Mesendoderm (in vitro differentiated cells): ENCODE measurements around the gene MKNK1.

Experiments used
- DNase-seq: peaks from one replicate; pipeline ENCODE4 v3.0.0; 2013
- H2AK5ac ChIP-seq: 2 replicates; pipeline ENCODE4 v1.6.1; 2013; ENCODE audit warnings: low read length, inconsistent platforms
- H2BK120ac ChIP-seq: 2 replicates; pipeline ENCODE4 v1.6.1; 2013; ENCODE audit warnings: low read depth, mild to moderate bottlenecking, low read length, moderate library complexity, mixed read lengths
- H2BK15ac ChIP-seq: replicated peaks from 2 replicates; pipeline ENCODE4 v1.6.1; 2013; ENCODE audit warnings: low read depth, mild to moderate bottlenecking, moderate library complexity
- H2BK5ac ChIP-seq: 2 replicates; pipeline ENCODE4 v1.6.1; 2013; ENCODE audit warnings: low read length, inconsistent platforms
- H3K18ac ChIP-seq: 2 replicates; pipeline ENCODE4 v1.6.1; 2013; ENCODE audit warnings: mild to moderate bottlenecking, low read length, mixed read lengths
- H3K23ac ChIP-seq: one replicate; pipeline ENCODE4 v1.6.1; 2013; ENCODE audit warnings: low read length
- H3K27ac ChIP-seq: 2 replicates; pipeline ENCODE4 v1.5.1; 2013; ENCODE audit warnings: low read depth, mild to moderate bottlenecking, inconsistent platforms, low read length, moderate library complexity
- H3K27me3 ChIP-seq: 2 replicates; pipeline ENCODE4 v1.6.1; 2013; ENCODE audit warnings: low read length, control low read depth, mild to moderate bottlenecking, inconsistent platforms; ENCODE audit not compliant: insufficient read depth, poor library complexity
- H3K36me3 ChIP-seq: 2 replicates; pipeline ENCODE4 v1.6.1; 2013; ENCODE audit warnings: low read length, inconsistent platforms; ENCODE audit not compliant: control insufficient read depth, insufficient read depth
- H3K4ac ChIP-seq: one replicate; pipeline ENCODE4 v1.6.1; 2013; ENCODE audit warnings: low read depth, mild to moderate bottlenecking, low read length, moderate library complexity
- H3K4me1 ChIP-seq: 2 replicates; pipeline ENCODE4 v1.6.1; 2013; ENCODE audit warnings: low read depth, low read length, inconsistent platforms; ENCODE audit not compliant: control insufficient read depth
- H3K4me2 ChIP-seq: 2 replicates; pipeline ENCODE4 v1.6.1; 2013; ENCODE audit warnings: low read length
- H3K4me3 ChIP-seq: 2 replicates; pipeline ENCODE4 v1.5.1; 2013; ENCODE audit warnings: mild to moderate bottlenecking, low read length
- H3K56ac ChIP-seq: one replicate; pipeline ENCODE4 v1.6.1; 2013; ENCODE audit warnings: low read length
- H3K79me1 ChIP-seq: 2 replicates; pipeline ENCODE4 v1.6.1; 2013; ENCODE audit warnings: low read length, inconsistent platforms
- H3K79me2 ChIP-seq: 2 replicates; pipeline ENCODE4 v1.6.1; 2013; ENCODE audit warnings: mild to moderate bottlenecking, low read length; ENCODE audit not compliant: control insufficient read depth, insufficient read depth
- H3K9ac ChIP-seq: 2 replicates; pipeline ENCODE4 v1.6.1; 2013; ENCODE audit warnings: low read length, inconsistent platforms
- H4K5ac ChIP-seq: one replicate; pipeline ENCODE4 v1.6.1; 2013; ENCODE audit warnings: low read length
- H4K8ac ChIP-seq: one replicate; pipeline ENCODE4 v1.6.1; 2013; ENCODE audit warnings: low read depth, mild to moderate bottlenecking, control low read depth, low read length, moderate library complexity
- WGBS: extraction: QIAGEN DNeasy Blood & Tissue Kit; methylation state at CpG from one replicate; pipeline ENCODE4 v1.1.7; 2013; ENCODE audit warnings: low lambda C conversion rate, missing lambda C conversion rate; ENCODE audit not compliant: insufficient coverage; ENCODE audit errors: extremely low coverage; 5-methylcytosine and 5-hydroxymethylcytosine counted together

MKNK1 gene

DNA sequence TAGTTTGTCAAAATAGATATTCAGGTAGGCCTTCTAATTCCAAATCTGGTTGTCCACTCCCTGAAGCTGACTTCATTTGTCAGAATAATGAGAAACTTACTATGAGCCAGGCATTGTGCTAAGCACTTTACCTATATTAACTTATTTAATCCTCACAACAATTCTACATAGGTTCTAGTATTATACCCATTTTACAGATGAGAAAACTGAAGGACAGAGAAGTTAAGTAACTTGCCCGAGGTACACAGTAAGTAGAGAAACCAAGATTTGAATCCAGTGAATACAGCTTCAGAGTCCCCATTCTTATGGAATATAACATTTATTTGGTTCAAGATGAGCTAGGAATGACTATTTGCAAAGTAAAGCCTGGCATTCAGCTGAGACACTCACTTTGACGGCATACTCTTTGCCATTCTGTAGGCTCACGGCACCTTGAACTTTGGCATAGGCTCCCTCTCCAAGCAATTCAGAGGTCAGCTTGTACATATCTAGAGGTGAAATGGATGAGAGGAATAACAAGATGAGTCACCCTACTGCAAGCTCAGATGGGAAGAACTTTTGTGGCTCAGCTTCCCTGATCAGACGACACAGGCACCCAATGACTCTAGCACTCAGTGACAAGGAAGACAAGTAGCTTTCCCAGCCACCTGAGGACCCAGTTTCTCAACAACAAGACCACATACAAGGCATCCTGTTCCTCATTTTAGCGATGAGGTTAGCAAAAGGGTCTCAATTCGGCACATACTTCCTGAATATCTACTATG lies 23.7 kb downstream of the MKNK1 start:
- no peak overlapping the region for H2BK5ac ChIP-seq
- no peak overlapping the region for H2BK120ac ChIP-seq
- no peaks in the 10 kb centered on the region for H3K79me2 ChIP-seq
- WGBS, result no CpG with 5 or more reads among the region's 6 CpGs
- no peak overlapping the region for H3K56ac ChIP-seq
- H3K27ac ChIP-seq, result no peak overlapping the region
- no peak overlapping the region for H2AK5ac ChIP-seq
- no peak overlapping the region for H3K4me3 ChIP-seq
- H3K36me3 ChIP-seq, result no peaks in the 10 kb centered on the region
- no peak overlapping the region for H4K5ac ChIP-seq
- H3K23ac ChIP-seq, result no peak overlapping the region
- H3K4me1 ChIP-seq, result no peaks in the 10 kb centered on the region
- H3K4ac ChIP-seq, result no peak overlapping the region
- no peak overlapping the region for H3K18ac ChIP-seq
- no peak overlapping the region for H3K9ac ChIP-seq
- no peak for DNase-seq
- H4K8ac ChIP-seq, result no peak overlapping the region
- H3K27me3 ChIP-seq, result no peaks in the 10 kb centered on the region
- H2BK15ac ChIP-seq, result no peak overlapping the region
- no peak overlapping the region for H3K4me2 ChIP-seq
- no peaks in the 10 kb centered on the region for H3K79me1 ChIP-seq

DNA sequence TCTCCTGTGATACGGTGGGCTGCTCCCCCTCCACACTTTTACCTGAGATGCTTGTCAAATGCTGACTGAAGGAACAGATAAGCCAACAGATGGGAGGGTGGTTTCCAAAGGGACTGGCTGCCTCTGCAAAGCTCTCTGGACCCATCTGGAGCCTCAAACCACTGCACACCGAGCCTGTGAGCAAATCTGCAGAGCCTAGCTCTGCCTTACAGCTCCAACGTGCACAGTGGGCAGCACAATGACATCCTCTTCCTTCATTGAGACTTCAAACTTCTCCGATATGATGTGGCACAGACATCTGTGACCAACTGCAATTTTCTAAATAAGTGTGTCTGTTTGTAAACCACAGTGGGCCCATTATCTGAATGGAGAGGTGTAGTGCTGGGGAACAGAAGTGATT lies 26.4 kb downstream of the MKNK1 start:
- no peak for DNase-seq
- Histone ChIP-seq H3K36me3 (no peaks in the 10 kb centered on the region), H2AK5ac (no peak overlapping the region), H3K4ac (no peak overlapping the region), H4K5ac (no peak overlapping the region), H3K79me1 (no peaks in the 10 kb centered on the region), H4K8ac (no peak overlapping the region), H2BK5ac (no peak overlapping the region), H3K79me2 (no peaks in the 10 kb centered on the region), H3K4me2 (no peak overlapping the region), H2BK15ac (no peak overlapping the region), H2BK120ac (no peak overlapping the region), H3K23ac (no peak overlapping the region), H3K27ac (no peak overlapping the region), H3K56ac (no peak overlapping the region), H3K27me3 (no peaks in the 10 kb centered on the region), H3K4me3 (no peak overlapping the region), H3K4me1 (no peaks in the 10 kb centered on the region), H3K9ac (no peak overlapping the region), H3K18ac (no peak overlapping the region)
- WGBS, result no CpG with 5 or more reads among the region's 4 CpGs

DNA sequence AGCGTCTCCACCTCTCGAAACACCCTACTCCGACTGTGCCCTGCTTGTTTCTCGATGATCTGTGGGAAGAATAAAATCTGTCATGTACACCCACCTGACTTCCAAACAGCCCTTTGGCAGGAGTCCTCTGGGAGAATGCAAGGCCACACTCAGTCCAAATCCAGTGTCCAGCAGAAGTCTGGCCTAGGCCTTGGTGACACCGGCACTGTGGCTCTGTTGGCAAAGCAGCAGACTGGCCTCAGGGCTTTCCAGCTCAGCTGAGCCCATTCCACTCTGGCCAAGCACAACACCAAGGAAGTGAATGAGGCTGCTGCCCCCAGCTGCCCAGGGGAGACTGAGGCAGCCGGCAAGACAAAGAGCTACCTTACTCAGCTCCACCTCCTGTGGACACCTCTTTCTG lies 27.5 kb downstream of the MKNK1 start:
- Histone ChIP-seq H3K9ac (no peak overlapping the region), H3K4ac (no peak overlapping the region), H3K56ac (no peak overlapping the region), H3K27ac (no peak overlapping the region), H3K4me2 (no peak overlapping the region), H3K18ac (no peak overlapping the region), H2BK5ac (no peak overlapping the region), H2AK5ac (no peak overlapping the region), H2BK120ac (no peak overlapping the region), H3K4me1 (no peaks in the 10 kb centered on the region), H3K79me2 (no peaks in the 10 kb centered on the region), H3K36me3 (no peaks in the 10 kb centered on the region), H3K23ac (peak overlapping the region; percentile 56), H4K5ac (no peak overlapping the region), H3K79me1 (no peaks in the 10 kb centered on the region), H3K4me3 (no peak overlapping the region), H2BK15ac (no peak overlapping the region), H4K8ac (no peak overlapping the region), H3K27me3 (no peaks in the 10 kb centered on the region)
- WGBS, result no CpG with 5 or more reads among the region's 6 CpGs
- DNase-seq, result no peak

DNA sequence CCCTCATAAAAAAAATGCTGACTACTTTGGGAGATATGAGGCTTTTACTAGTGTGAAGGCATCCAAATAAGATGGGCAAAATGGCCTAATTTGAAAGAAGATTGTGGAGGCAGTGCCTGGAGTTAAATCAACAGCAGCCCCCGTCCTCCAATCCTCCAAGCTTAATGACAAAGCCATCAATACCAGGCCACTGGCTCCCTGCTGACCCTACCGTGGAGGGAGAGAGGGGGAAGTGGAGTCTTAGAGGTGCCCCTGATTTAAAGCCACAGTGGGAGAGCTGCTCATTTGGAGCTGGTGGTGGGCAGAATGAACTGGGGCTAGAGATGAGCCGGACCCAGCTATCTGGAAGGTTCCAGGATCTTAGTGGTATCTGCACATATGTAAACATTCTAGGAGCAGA lies 28.3 kb downstream of the MKNK1 start:
- H2AK5ac ChIP-seq, result no peak overlapping the region
- no peak overlapping the region for H4K8ac ChIP-seq
- H3K27ac ChIP-seq, result no peak overlapping the region
- H2BK5ac ChIP-seq, result no peak overlapping the region
- H3K9ac ChIP-seq, result no peak overlapping the region
- no peaks in the 10 kb centered on the region for H3K36me3 ChIP-seq
- no peak overlapping the region for H3K56ac ChIP-seq
- H3K4me3 ChIP-seq, result no peak overlapping the region
- no peak overlapping the region for H3K23ac ChIP-seq
- H3K79me1 ChIP-seq, result no peaks in the 10 kb centered on the region
- H2BK120ac ChIP-seq, result no peak overlapping the region
- no peak overlapping the region for H4K5ac ChIP-seq
- WGBS, result no CpG with 5 or more reads among the region's 3 CpGs
- no peaks in the 10 kb centered on the region for H3K27me3 ChIP-seq
- H3K18ac ChIP-seq, result no peak overlapping the region
- DNase-seq, result no peak
- H3K4ac ChIP-seq, result no peak overlapping the region
- no peak overlapping the region for H3K4me2 ChIP-seq
- H2BK15ac ChIP-seq, result no peak overlapping the region
- no peaks in the 10 kb centered on the region for H3K4me1 ChIP-seq
- H3K79me2 ChIP-seq, result no peaks in the 10 kb centered on the region

DNA sequence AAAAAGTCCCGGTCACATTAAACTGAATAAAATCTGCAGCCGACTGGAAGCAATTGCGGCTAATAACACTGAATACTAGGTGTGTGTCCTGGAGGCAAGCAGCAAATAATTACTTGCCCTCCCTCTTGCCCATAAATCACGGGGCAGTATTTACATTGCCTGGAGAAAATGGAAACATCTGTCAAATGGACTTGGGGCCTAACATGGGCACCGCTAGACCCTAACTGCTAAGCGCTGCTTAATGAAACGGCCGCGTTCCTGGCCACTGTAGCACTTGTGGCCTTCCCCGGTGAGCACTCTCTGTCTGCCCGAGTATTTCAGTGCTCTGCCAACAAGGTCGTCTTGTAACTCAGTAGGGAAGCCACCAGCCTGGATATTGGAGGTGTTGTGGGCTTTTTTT lies 28.8 kb downstream of the MKNK1 start:
- no peak overlapping the region for H2AK5ac ChIP-seq
- no peak overlapping the region for H2BK5ac ChIP-seq
- H3K36me3 ChIP-seq, result no peaks in the 10 kb centered on the region
- H3K56ac ChIP-seq, result no peak overlapping the region
- no peak overlapping the region for H3K4me3 ChIP-seq
- H3K27me3 ChIP-seq, result no peaks in the 10 kb centered on the region
- WGBS, result no CpG with 5 or more reads among the region's 12 CpGs
- H3K79me2 ChIP-seq, result no peaks in the 10 kb centered on the region
- H2BK15ac ChIP-seq, result no peak overlapping the region
- H4K8ac ChIP-seq, result no peak overlapping the region
- H3K4ac ChIP-seq, result no peak overlapping the region
- H3K79me1 ChIP-seq, result no peaks in the 10 kb centered on the region
- no peak overlapping the region for H3K27ac ChIP-seq
- H2BK120ac ChIP-seq, result no peak overlapping the region
- H3K23ac ChIP-seq, result no peak overlapping the region
- H4K5ac ChIP-seq, result no peak overlapping the region
- H3K18ac ChIP-seq, result no peak overlapping the region
- no peak for DNase-seq
- no peaks in the 10 kb centered on the region for H3K4me1 ChIP-seq
- H3K9ac ChIP-seq, result no peak overlapping the region
- H3K4me2 ChIP-seq, result no peak overlapping the region

DNA sequence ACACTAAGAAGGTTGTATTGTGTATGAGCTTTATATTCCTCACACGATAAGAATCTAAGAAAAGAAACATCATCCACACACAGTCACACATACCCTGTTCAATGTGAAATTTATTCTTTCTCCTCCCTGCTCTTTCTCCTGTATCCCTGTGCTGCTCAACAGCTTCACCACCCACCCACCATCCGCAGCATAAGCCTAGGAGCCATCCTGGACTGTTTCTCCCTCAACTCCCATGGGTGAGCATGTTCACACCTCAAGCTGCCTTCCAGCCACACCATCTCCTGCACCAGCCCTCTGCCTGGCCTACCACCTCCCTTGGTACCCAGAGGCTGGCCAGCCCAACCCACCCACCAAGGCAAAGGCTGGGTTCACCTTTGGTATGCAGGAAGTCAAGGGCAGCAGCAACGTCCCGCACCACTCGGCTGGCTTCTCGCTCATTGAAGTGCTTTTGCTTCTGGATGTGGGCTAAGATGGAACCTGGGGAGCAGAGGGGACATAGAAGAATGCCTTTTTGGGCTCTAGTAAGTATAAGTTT lies 32.3 kb downstream of the MKNK1 start:
- no peak overlapping the region for H3K4me3 ChIP-seq
- no peaks in the 10 kb centered on the region for H3K27me3 ChIP-seq
- no CpG with 5 or more reads among the region's 6 CpGs for WGBS
- H4K8ac ChIP-seq, result no peak overlapping the region
- no peak for DNase-seq
- no peaks in the 10 kb centered on the region for H3K36me3 ChIP-seq
- no peak overlapping the region for H3K27ac ChIP-seq
- H2BK120ac ChIP-seq, result no peak overlapping the region
- no peak overlapping the region for H3K18ac ChIP-seq
- no peak overlapping the region for H4K5ac ChIP-seq
- no peak overlapping the region for H2BK5ac ChIP-seq
- no peak overlapping the region for H3K56ac ChIP-seq
- no peak overlapping the region for H3K4ac ChIP-seq
- no peak overlapping the region for H3K4me2 ChIP-seq
- no peak overlapping the region for H3K9ac ChIP-seq
- no peak overlapping the region for H2BK15ac ChIP-seq
- no peak overlapping the region for H2AK5ac ChIP-seq
- H3K79me1 ChIP-seq, result no peaks in the 10 kb centered on the region
- no peaks in the 10 kb centered on the region for H3K79me2 ChIP-seq
- H3K4me1 ChIP-seq, result no peaks in the 10 kb centered on the region
- peak overlapping the region; percentile 87 for H3K23ac ChIP-seq
